GM23338 (cell line): ENCODE results near the gene ABHD5.

Experiments used
- CREB1 ChIP-seq: fragments of 250-450 bp; sonication (Bioruptor Pico); IDR thresholded peaks from 2 replicates; pipeline ENCODE4 v1.5.0; 2020; ENCODE audit warnings: low read depth, mild to moderate bottlenecking, moderate library complexity
- EZH2 ChIP-seq: fragments of 200-600 bp; sonication (generic); IDR thresholded peaks from one replicate; pipeline ENCODE4 v1.8.0; 2017; ENCODE audit warnings: antibody characterized with exemption, mild to moderate bottlenecking, low read depth; ENCODE audit not compliant: unreplicated experiment
- EZH2phosphoT487 ChIP-seq: fragments of 200-600 bp; sonication (generic); IDR thresholded peaks from one replicate; pipeline ENCODE4 v1.8.1; 2018; ENCODE audit warnings: antibody characterized with exemption; ENCODE audit not compliant: unreplicated experiment
- JUNB ChIP-seq: IDR thresholded peaks from one replicate; pipeline ENCODE4 v1.6.1; 2016; ENCODE audit warnings: antibody characterized with exemption; ENCODE audit not compliant: unreplicated experiment
- POLR2AphosphoS5 ChIP-seq: IDR thresholded peaks from 2 replicates; pipeline ENCODE4 v1.6.1; 2016; ENCODE audit warnings: antibody characterized with exemption, low read depth
- ZNF114 ChIP-seq: fragments of 250-450 bp; sonication (Bioruptor Pico); IDR thresholded peaks from 2 replicates; pipeline ENCODE4 v1.5.0; 2020; ENCODE audit warnings: mild to moderate bottlenecking, moderate library complexity
- TF ChIP-seq, protein P1 (sequence below), 2 experiments: fragments of 200-600 bp in 1 of 2; sonication (generic) in 1 of 2; conservative IDR thresholded peaks; 2 replicates each; pipeline versions ENCODE4 v1.5.1 to v1.6.1; 2016 to 2017; ENCODE audit warnings: antibody characterized with exemption in 2 of 2, low read depth in 2 of 2, mild to moderate bottlenecking in 2 of 2, moderate library complexity in 1 of 2
- TF ChIP-seq, protein P2 (sequence below): IDR thresholded peaks from one replicate; pipeline ENCODE4 v1.6.1; 2018; ENCODE audit warnings: antibody characterized with exemption; ENCODE audit not compliant: unreplicated experiment
- TF ChIP-seq, protein P3 (sequence below): IDR thresholded peaks from 2 replicates; pipeline ENCODE4 v1.6.1; 2016; ENCODE audit warnings: antibody characterized with exemption

DNA sequence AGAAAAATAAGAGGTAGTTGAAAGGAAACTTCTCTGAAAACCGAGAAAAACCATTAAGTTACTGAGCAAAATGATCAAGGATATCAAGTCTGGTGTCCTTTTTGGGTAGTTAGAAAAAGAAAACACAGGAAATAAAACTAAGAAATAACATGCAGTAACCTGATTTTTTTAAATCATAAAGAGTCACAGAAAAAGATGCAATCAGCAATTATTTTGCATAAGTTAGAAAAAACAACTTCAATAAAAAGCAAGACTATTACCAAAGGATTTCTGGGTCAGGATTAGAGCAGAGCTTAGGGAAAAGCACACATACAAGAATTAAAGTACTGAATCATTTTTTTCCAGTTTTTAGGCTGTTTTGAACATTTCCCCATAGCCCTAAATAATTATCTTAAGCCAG is 40.4 kb upstream of the ABHD5 start:
- TF ChIP-seq POLR2AphosphoS5, result no peak
- TF ChIP-seq, protein P1, sequence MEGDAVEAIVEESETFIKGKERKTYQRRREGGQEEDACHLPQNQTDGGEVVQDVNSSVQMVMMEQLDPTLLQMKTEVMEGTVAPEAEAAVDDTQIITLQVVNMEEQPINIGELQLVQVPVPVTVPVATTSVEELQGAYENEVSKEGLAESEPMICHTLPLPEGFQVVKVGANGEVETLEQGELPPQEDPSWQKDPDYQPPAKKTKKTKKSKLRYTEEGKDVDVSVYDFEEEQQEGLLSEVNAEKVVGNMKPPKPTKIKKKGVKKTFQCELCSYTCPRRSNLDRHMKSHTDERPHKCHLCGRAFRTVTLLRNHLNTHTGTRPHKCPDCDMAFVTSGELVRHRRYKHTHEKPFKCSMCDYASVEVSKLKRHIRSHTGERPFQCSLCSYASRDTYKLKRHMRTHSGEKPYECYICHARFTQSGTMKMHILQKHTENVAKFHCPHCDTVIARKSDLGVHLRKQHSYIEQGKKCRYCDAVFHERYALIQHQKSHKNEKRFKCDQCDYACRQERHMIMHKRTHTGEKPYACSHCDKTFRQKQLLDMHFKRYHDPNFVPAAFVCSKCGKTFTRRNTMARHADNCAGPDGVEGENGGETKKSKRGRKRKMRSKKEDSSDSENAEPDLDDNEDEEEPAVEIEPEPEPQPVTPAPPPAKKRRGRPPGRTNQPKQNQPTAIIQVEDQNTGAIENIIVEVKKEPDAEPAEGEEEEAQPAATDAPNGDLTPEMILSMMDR (conservative IDR thresholded peaks at IDR 0.05; ENCODE audit: low read depth in 2 of 2), result no peak
- no peak for TF ChIP-seq EZH2phosphoT487
- TF ChIP-seq, protein P2, sequence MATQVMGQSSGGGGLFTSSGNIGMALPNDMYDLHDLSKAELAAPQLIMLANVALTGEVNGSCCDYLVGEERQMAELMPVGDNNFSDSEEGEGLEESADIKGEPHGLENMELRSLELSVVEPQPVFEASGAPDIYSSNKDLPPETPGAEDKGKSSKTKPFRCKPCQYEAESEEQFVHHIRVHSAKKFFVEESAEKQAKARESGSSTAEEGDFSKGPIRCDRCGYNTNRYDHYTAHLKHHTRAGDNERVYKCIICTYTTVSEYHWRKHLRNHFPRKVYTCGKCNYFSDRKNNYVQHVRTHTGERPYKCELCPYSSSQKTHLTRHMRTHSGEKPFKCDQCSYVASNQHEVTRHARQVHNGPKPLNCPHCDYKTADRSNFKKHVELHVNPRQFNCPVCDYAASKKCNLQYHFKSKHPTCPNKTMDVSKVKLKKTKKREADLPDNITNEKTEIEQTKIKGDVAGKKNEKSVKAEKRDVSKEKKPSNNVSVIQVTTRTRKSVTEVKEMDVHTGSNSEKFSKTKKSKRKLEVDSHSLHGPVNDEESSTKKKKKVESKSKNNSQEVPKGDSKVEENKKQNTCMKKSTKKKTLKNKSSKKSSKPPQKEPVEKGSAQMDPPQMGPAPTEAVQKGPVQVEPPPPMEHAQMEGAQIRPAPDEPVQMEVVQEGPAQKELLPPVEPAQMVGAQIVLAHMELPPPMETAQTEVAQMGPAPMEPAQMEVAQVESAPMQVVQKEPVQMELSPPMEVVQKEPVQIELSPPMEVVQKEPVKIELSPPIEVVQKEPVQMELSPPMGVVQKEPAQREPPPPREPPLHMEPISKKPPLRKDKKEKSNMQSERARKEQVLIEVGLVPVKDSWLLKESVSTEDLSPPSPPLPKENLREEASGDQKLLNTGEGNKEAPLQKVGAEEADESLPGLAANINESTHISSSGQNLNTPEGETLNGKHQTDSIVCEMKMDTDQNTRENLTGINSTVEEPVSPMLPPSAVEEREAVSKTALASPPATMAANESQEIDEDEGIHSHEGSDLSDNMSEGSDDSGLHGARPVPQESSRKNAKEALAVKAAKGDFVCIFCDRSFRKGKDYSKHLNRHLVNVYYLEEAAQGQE, result no peak
- TF ChIP-seq ZNF114 (CRISPR knock-in tag), result no peak
- no peak for TF ChIP-seq EZH2
- TF ChIP-seq, protein P3, sequence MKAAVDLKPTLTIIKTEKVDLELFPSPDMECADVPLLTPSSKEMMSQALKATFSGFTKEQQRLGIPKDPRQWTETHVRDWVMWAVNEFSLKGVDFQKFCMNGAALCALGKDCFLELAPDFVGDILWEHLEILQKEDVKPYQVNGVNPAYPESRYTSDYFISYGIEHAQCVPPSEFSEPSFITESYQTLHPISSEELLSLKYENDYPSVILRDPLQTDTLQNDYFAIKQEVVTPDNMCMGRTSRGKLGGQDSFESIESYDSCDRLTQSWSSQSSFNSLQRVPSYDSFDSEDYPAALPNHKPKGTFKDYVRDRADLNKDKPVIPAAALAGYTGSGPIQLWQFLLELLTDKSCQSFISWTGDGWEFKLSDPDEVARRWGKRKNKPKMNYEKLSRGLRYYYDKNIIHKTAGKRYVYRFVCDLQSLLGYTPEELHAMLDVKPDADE, result no peak
- TF ChIP-seq CREB1 (CRISPR knock-in tag), result no peak
- no peak for TF ChIP-seq JUNB
